ENCODE measurements around the gene CCSER2.

CCSER2 gene

GRCh38 chr10:84562592-84562991 is 234.2 kb downstream of the CCSER2 start:
- DNase-seq: no peak

DNA sequence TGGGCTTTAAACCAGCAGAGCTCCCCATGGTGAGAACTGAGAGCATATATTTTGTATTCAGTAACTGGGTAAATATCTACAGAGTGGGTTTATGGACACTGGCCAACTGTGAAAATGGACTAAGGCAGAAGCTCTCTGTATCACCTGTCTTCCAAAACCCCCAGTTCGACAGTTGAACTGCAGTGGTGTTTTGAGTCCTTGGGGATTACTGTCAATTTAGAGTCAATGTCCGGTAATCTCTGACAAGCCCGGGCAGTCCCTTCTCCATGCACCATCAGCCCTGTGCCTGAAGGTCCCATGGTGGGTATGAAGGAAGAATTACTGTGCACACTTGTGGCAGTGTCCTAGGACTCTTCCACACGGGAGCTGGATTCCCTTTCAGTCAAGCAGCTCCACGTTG is 235.0 kb downstream of the CCSER2 start:
- no peak for DNase-seq

DNA sequence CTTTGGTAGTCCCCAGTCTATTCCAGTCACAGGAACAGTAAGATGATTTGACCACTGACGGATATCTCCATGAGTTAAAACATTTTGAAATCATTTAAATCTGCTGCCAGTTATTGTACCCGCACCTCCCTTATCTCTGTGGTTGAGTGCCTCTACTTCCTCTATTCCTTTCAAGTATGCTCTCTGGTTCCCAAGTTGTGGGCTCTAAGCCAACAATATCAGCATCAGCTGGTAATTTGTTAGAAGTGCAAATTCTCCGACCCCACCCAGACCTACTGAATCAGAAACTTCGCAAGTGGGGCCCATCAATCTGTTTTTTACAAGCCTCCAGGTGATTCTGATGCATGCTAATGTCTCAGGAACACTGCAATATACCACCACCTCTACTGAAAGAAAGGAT is 235.5 kb downstream of the CCSER2 start:
- no peak for DNase-seq

DNA sequence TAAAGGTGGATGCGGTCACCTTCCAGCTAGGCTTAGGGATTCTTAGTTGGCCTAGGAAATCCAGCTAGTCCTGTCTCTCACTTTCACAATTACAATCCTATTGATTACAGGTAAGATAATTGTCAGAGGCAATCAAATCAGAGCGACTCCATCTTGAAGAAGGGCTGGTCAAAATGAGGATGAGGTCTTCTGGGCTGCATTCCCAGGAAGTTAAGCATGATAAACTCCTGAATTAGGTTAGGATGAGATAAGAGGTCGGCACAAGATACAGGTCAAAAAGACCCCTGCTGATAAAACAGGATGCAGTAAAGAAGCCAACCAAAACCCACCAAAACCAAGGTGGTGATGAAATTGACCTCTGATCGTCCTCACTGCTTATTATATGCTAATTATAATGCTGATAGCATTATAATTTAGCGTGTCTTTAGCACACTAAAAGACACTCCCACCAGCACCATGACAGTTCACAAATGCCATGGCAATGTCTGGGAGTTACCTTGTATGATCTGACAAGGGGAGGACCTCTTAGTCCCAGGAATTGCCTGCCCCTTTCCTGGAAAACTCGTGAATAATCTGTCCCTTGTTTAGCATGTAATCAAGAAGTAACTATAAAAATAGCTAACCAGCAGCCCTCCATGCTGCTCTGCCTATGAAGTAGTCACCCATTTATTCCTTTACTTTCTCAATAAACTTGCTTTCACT is 237.6 kb downstream of the CCSER2 start:
- DNase-seq: no peak

GRCh38 chr10:84567133-84567532 is 238.7 kb downstream of the CCSER2 start:
- no peak for DNase-seq

Data from NCI-H510A treated with DMSO at 0.1 percent for 48 hours (cell line).